ENCODE results near the gene UBE2S. TPM values are rescaled to one million over a fixed set of nuclear protein-coding genes. Genes with fewer than 3 reads are reported as not detected.

UBE2S gene
- total RNA-seq, 1 experiment from 2014 or later: 635 TPM

DNA sequence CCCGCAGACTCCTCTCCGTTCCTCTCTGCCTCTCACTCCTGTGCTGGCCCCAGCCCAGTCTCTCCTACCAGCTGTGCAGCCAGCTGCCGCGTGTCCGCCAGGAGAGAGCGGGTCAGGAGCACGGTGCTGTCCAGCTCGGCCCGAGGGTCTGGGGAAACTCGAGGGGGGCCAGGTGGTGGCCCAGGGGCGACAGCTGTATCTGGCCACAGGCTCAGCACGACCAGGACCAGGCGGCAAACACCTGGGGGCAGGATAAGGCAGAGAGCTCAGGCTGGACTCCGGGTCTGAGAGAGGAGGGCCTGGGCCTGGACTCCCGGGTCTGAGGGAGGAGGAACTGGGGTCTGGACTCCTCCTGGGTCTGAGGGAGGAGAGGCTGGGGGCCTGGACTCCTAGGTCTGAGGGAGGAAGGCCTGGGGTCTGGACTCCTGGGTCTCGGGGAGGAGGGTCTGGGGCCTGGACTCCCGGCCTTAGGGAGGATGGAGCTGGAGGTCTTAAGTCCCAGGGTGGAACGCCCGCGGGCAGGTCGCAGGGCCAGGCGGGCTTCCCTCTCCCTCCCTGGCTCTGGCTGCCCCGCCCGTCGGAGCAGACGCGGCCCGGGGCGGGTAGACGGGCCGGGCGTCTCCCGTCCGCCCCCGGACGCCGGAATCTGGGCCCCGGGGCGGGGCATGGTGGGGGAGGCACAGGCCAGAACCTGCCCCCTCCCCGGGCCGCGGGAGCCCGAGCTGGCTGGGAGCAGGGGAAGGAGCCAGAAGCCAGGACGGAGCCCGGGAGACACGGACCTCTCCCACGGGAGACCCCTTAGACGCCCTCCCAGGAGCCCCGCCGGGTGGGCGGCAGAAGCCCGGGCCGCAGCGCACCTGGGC lies 38.7 kb downstream of the UBE2S start:
- no peaks in the 10 kb centered on the region for H3K36me3 ChIP-seq (ENCODE audit: control insufficient read depth, insufficient read depth, low read length)
- BruUV-seq (replicated peaks): no TSS peak
- H3K27ac ChIP-seq (ENCODE audit: low read length): no peak overlapping the region
- DNase-seq (ENCODE audit: low read depth, low spot score) (no peak), ATAC-seq (peak; percentile 56)
- peak overlapping the region; percentile 42 to 47 for H3K4me3 ChIP-seq (ENCODE audit: low read depth in 2 of 2, low read length in 2 of 2)
- in situ Hi-C loops (cut with HindIII; ENCODE audit: low pct_unique_long_range_greater_than_20kb, low sequenced_read_pairs) (no loop called here), intact Hi-C loops (cut with micrococcal nuclease; ENCODE audit: unreplicated experiment) (no loop called here)
- CTCF ChIA-PET: interaction anchor here (0.6 to 0.8 kb wide), 2 partner anchors 12 to 827 kb away, joined by 3 to 4 read pairs; no protein-coding TSS in a partner anchor
- TF ChIP-seq, protein P1, sequence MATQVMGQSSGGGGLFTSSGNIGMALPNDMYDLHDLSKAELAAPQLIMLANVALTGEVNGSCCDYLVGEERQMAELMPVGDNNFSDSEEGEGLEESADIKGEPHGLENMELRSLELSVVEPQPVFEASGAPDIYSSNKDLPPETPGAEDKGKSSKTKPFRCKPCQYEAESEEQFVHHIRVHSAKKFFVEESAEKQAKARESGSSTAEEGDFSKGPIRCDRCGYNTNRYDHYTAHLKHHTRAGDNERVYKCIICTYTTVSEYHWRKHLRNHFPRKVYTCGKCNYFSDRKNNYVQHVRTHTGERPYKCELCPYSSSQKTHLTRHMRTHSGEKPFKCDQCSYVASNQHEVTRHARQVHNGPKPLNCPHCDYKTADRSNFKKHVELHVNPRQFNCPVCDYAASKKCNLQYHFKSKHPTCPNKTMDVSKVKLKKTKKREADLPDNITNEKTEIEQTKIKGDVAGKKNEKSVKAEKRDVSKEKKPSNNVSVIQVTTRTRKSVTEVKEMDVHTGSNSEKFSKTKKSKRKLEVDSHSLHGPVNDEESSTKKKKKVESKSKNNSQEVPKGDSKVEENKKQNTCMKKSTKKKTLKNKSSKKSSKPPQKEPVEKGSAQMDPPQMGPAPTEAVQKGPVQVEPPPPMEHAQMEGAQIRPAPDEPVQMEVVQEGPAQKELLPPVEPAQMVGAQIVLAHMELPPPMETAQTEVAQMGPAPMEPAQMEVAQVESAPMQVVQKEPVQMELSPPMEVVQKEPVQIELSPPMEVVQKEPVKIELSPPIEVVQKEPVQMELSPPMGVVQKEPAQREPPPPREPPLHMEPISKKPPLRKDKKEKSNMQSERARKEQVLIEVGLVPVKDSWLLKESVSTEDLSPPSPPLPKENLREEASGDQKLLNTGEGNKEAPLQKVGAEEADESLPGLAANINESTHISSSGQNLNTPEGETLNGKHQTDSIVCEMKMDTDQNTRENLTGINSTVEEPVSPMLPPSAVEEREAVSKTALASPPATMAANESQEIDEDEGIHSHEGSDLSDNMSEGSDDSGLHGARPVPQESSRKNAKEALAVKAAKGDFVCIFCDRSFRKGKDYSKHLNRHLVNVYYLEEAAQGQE (IDR thresholded peaks at IDR 0.05; ENCODE audit: insufficient read depth in 1 of 2, low read depth in 2 of 2, low read length in 1 of 2): no peak
- TF ChIP-seq SIN3A (IDR thresholded peaks at IDR 0.05; ENCODE audit: borderline replicate concordance, insufficient read depth, low read depth, low read length): peak; percentile 34; the same call in 1 of the 2 replicates
- H3K4me1 ChIP-seq (ENCODE audit: control insufficient read depth, insufficient read depth, low read length): peaks cover 23% of the 10 kb centered on the region
- H3K27me3 ChIP-seq (ENCODE audit: control insufficient read depth, insufficient read depth, low read length): no peaks in the 10 kb centered on the region
- POLR2A ChIA-PET: interaction anchor here (0.6 kb wide), 2 partner anchors 14 to 144 kb away, joined by 3 read pairs; partner anchors contain the start of gene COX6B2
- no peaks in the 10 kb centered on the region for H3K9me3 ChIP-seq (ENCODE audit: control insufficient read depth, insufficient read depth, low read depth, low read length)

DNA sequence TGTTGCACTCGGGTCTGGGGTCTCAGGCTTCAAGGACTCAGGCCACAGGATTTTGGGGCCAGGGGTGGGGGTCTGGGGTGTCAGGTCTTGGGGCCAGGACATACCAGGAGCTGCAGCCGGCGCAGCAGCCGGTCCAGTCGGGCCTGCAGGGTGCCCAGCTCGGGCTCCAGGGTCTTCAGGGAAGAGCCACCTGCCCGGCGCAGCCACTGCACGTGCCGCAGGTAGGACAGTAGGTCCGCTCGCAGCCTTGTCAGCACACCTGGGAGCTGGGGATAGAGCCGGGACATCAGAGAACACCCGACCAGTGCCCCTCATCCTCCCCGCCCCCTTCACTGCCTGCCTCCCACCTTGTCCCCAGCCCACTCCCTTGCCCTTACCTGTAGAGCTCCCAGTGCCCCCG lies 39.5 kb downstream of the UBE2S start:
- in situ Hi-C loops (cut with HindIII; ENCODE audit: low pct_unique_long_range_greater_than_20kb, low sequenced_read_pairs) (no loop called here), intact Hi-C loops (cut with micrococcal nuclease; ENCODE audit: unreplicated experiment) (no loop called here)
- no peak for TF ChIP-seq POLR2AphosphoS5 (IDR thresholded peaks at IDR 0.05; ENCODE audit: low read depth, low read length)
- no peak for TF ChIP-seq SIN3A (IDR thresholded peaks at IDR 0.05; ENCODE audit: borderline replicate concordance, insufficient read depth, low read depth, low read length)
- no peak for TF ChIP-seq TCF7L2 (IDR thresholded peaks at IDR 0.05; ENCODE audit: low read depth, low read length)
- TF ChIP-seq, protein P1 (IDR thresholded peaks at IDR 0.05; ENCODE audit: insufficient read depth in 1 of 2, low read depth in 2 of 2, low read length in 1 of 2): no peak
- TF ChIP-seq, protein P2, sequence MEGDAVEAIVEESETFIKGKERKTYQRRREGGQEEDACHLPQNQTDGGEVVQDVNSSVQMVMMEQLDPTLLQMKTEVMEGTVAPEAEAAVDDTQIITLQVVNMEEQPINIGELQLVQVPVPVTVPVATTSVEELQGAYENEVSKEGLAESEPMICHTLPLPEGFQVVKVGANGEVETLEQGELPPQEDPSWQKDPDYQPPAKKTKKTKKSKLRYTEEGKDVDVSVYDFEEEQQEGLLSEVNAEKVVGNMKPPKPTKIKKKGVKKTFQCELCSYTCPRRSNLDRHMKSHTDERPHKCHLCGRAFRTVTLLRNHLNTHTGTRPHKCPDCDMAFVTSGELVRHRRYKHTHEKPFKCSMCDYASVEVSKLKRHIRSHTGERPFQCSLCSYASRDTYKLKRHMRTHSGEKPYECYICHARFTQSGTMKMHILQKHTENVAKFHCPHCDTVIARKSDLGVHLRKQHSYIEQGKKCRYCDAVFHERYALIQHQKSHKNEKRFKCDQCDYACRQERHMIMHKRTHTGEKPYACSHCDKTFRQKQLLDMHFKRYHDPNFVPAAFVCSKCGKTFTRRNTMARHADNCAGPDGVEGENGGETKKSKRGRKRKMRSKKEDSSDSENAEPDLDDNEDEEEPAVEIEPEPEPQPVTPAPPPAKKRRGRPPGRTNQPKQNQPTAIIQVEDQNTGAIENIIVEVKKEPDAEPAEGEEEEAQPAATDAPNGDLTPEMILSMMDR (IDR thresholded peaks at IDR 0.05): no peak
- no peaks in the 10 kb centered on the region for H3K36me3 ChIP-seq (ENCODE audit: control insufficient read depth, insufficient read depth, low read length)
- ATAC-seq (no peak), DNase-seq (ENCODE audit: low read depth, low spot score) (no peak)
- no peak overlapping the region for H3K4me3 ChIP-seq (ENCODE audit: low read depth in 2 of 2, low read length in 2 of 2)
- BruUV-seq (replicated peaks): no TSS peak
- CTCF ChIA-PET: interaction anchor here (0.8 kb wide), 1 partner anchor 12 kb away, joined by 4 read pairs; no protein-coding TSS in a partner anchor
- H3K27ac ChIP-seq (ENCODE audit: low read length): no peak overlapping the region
- H3K4me1 ChIP-seq (ENCODE audit: control insufficient read depth, insufficient read depth, low read length): peaks cover 16% of the 10 kb centered on the region
- POLR2A ChIA-PET: interaction anchor here (0.6 kb wide), 1 partner anchor 143 kb away, joined by 3 read pairs; no protein-coding TSS in a partner anchor
- H3K9me3 ChIP-seq (ENCODE audit: control insufficient read depth, insufficient read depth, low read depth, low read length): no peaks in the 10 kb centered on the region
- no peaks in the 10 kb centered on the region for H3K27me3 ChIP-seq (ENCODE audit: control insufficient read depth, insufficient read depth, low read length)
